ENCODE data around the gene PDIA2. TPM values are rescaled to one million over a fixed set of nuclear protein-coding genes. Genes with fewer than 3 reads are reported as not detected.
"Not testable (repeated sequence)": the region's sequence is repeated elsewhere in the genome, so short reads cannot be mapped to it uniquely, and the experiment has no call there.

The PDIA2 gene
- total RNA-seq, 1 experiment from 2014 or later = 1.1 TPM

GRCh38 chr16:254461-254860, 28.5 kb upstream of the PDIA2 start:
- H3K4me3 ChIP-seq (ENCODE audit: low read depth in 2 of 2, low read length in 2 of 2) = no peak overlapping the region
- BruUV-seq (replicated peaks) = no TSS peak
- POLR2A ChIA-PET = interaction anchor here (0.8 kb wide), 1 partner anchor 40 kb away, joined by 3 read pairs; no protein-coding TSS in a partner anchor
- DNase-seq (ENCODE audit: low read depth, low spot score) (no peak), ATAC-seq (no peak)
- in situ Hi-C loops (cut with HindIII; ENCODE audit: low pct_unique_long_range_greater_than_20kb, low sequenced_read_pairs) = no loop called here
- H3K36me3 ChIP-seq (ENCODE audit: control insufficient read depth, insufficient read depth, low read length) = no peaks in the 10 kb centered on the region
- intact Hi-C loops (cut with micrococcal nuclease; ENCODE audit: unreplicated experiment) = no loop called here
- H3K27me3 ChIP-seq (ENCODE audit: control insufficient read depth, insufficient read depth, low read length) = no peaks in the 10 kb centered on the region
- CTCF ChIA-PET = no interaction called here
- TF ChIP-seq SIN3A (IDR thresholded peaks at IDR 0.05; ENCODE audit: borderline replicate concordance, insufficient read depth, low read depth, low read length) (no peak), TCF7L2 (IDR thresholded peaks at IDR 0.05; ENCODE audit: low read depth, low read length) (no peak), POLR2AphosphoS5 (IDR thresholded peaks at IDR 0.05; ENCODE audit: low read depth, low read length) (no peak), CTCF (IDR thresholded peaks at IDR 0.05) (no peak)
- TF ChIP-seq, protein P1, sequence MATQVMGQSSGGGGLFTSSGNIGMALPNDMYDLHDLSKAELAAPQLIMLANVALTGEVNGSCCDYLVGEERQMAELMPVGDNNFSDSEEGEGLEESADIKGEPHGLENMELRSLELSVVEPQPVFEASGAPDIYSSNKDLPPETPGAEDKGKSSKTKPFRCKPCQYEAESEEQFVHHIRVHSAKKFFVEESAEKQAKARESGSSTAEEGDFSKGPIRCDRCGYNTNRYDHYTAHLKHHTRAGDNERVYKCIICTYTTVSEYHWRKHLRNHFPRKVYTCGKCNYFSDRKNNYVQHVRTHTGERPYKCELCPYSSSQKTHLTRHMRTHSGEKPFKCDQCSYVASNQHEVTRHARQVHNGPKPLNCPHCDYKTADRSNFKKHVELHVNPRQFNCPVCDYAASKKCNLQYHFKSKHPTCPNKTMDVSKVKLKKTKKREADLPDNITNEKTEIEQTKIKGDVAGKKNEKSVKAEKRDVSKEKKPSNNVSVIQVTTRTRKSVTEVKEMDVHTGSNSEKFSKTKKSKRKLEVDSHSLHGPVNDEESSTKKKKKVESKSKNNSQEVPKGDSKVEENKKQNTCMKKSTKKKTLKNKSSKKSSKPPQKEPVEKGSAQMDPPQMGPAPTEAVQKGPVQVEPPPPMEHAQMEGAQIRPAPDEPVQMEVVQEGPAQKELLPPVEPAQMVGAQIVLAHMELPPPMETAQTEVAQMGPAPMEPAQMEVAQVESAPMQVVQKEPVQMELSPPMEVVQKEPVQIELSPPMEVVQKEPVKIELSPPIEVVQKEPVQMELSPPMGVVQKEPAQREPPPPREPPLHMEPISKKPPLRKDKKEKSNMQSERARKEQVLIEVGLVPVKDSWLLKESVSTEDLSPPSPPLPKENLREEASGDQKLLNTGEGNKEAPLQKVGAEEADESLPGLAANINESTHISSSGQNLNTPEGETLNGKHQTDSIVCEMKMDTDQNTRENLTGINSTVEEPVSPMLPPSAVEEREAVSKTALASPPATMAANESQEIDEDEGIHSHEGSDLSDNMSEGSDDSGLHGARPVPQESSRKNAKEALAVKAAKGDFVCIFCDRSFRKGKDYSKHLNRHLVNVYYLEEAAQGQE (IDR thresholded peaks at IDR 0.05; ENCODE audit: insufficient read depth in 1 of 2, low read depth in 2 of 2, low read length in 1 of 2) = no peak
- H3K27ac ChIP-seq (ENCODE audit: low read length) = no peak overlapping the region
- no peaks in the 10 kb centered on the region for H3K4me1 ChIP-seq (ENCODE audit: control insufficient read depth, insufficient read depth, low read length)
- H3K9me3 ChIP-seq (ENCODE audit: control insufficient read depth, insufficient read depth, low read depth, low read length) = no peaks in the 10 kb centered on the region

GRCh38 chr16:255183-255582, 27.8 kb upstream of the PDIA2 start:
- no peaks in the 10 kb centered on the region for H3K27me3 ChIP-seq (ENCODE audit: control insufficient read depth, insufficient read depth, low read length)
- CTCF ChIA-PET = no interaction called here
- no peak for ATAC-seq
- in situ Hi-C loops (cut with HindIII; ENCODE audit: low pct_unique_long_range_greater_than_20kb, low sequenced_read_pairs) (no loop called here), intact Hi-C loops (cut with micrococcal nuclease; ENCODE audit: unreplicated experiment) (no loop called here)
- no peak overlapping the region for H3K4me3 ChIP-seq (ENCODE audit: low read depth in 2 of 2, low read length in 2 of 2)
- H3K4me1 ChIP-seq (ENCODE audit: control insufficient read depth, insufficient read depth, low read length) = no peaks in the 10 kb centered on the region
- TF ChIP-seq POLR2AphosphoS5 (IDR thresholded peaks at IDR 0.05; ENCODE audit: low read depth, low read length) (no peak), CTCF (IDR thresholded peaks at IDR 0.05) (no peak), SIN3A (IDR thresholded peaks at IDR 0.05; ENCODE audit: borderline replicate concordance, insufficient read depth, low read depth, low read length) (no peak), TCF7L2 (IDR thresholded peaks at IDR 0.05; ENCODE audit: low read depth, low read length) (no peak)
- TF ChIP-seq, protein P1 (IDR thresholded peaks at IDR 0.05; ENCODE audit: insufficient read depth in 1 of 2, low read depth in 2 of 2, low read length in 1 of 2) = no peak
- no peaks in the 10 kb centered on the region for H3K36me3 ChIP-seq (ENCODE audit: control insufficient read depth, insufficient read depth, low read length)
- DNase-seq (ENCODE audit: low read depth, low spot score) = no peak
- H3K9me3 ChIP-seq (ENCODE audit: control insufficient read depth, insufficient read depth, low read depth, low read length) = no peaks in the 10 kb centered on the region
- POLR2A ChIA-PET = no interaction called here
- BruUV-seq (replicated peaks) = no TSS peak
- no peak overlapping the region for H3K27ac ChIP-seq (ENCODE audit: low read length)

GRCh38 chr16:258091-258490, 24.9 kb upstream of the PDIA2 start:
- intact Hi-C loops (cut with micrococcal nuclease; ENCODE audit: unreplicated experiment); H3K27ac ChIP-seq (ENCODE audit: low read length); ATAC-seq; H3K27me3 ChIP-seq (ENCODE audit: control insufficient read depth, insufficient read depth, low read length); H3K36me3 ChIP-seq (ENCODE audit: control insufficient read depth, insufficient read depth, low read length); CTCF ChIA-PET; H3K4me3 ChIP-seq (ENCODE audit: low read depth in 2 of 2, low read length in 2 of 2); in situ Hi-C loops (cut with HindIII; ENCODE audit: low pct_unique_long_range_greater_than_20kb, low sequenced_read_pairs); H3K9me3 ChIP-seq (ENCODE audit: control insufficient read depth, insufficient read depth, low read depth, low read length); POLR2A ChIA-PET; H3K4me1 ChIP-seq (ENCODE audit: control insufficient read depth, insufficient read depth, low read length); DNase-seq (ENCODE audit: low read depth, low spot score); BruUV-seq (replicated peaks): not testable (repeated sequence)
